ENCODE data around the gene MPRIP. TPM values are rescaled to one million over a fixed set of nuclear protein-coding genes. Genes with fewer than 3 reads are reported as not detected.

The MPRIP gene
- polyA plus RNA-seq, 1 of the 3 experiments (the other 2 are of a cell fraction), result 64.4 TPM

- TF ChIP-seq, protein P1, sequence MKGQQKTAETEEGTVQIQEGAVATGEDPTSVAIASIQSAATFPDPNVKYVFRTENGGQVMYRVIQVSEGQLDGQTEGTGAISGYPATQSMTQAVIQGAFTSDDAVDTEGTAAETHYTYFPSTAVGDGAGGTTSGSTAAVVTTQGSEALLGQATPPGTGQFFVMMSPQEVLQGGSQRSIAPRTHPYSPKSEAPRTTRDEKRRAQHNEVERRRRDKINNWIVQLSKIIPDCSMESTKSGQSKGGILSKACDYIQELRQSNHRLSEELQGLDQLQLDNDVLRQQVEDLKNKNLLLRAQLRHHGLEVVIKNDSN (IDR thresholded peaks at IDR 0.05; ENCODE audit: borderline replicate concordance, low read depth), result no peak
- TF ChIP-seq SIN3A (IDR thresholded peaks at IDR 0.05; ENCODE audit: borderline replicate concordance, low read depth, low read length) (no peak), TEAD4 (IDR thresholded peaks at IDR 0.05; ENCODE audit: borderline replicate concordance, insufficient read depth) (no peak), GABPA (IDR thresholded peaks at IDR 0.05; ENCODE audit: low read depth) (no peak), EP300 (IDR thresholded peaks at IDR 0.05; ENCODE audit: borderline replicate concordance in 1 of 2, low read depth in 1 of 2, low read length in 1 of 2) (no peak), NRF1 (IDR thresholded peaks at IDR 0.05; ENCODE audit: low read depth, low read length) (no peak)
Measured at GRCh38 chr17:17089796-17090641, 47.8 kb downstream of the MPRIP start (continued).

- Histone ChIP-seq H3K9ac (no peak overlapping the region), H4K20me1 (ENCODE audit: insufficient read depth) (peaks cover 95% of the 10 kb centered on the region), H3K4me2 (no peak overlapping the region), H3K4me3 (ENCODE audit: low read depth in 2 of 2, low read length in 1 of 2) (no peak overlapping the region), H3F3A (replicated peaks; ENCODE audit: insufficient read depth) (peaks cover 4% of the 10 kb centered on the region), H2AFZ (ENCODE audit: low read depth) (no peak overlapping the region), H3K27ac (ENCODE audit: low read depth in 2 of 2, low read length in 1 of 2) (no peak overlapping the region), H3K4me1 (ENCODE audit: control insufficient read depth in 1 of 2, insufficient read depth in 2 of 2, low read depth in 1 of 2, low read length in 1 of 2) (peaks cover 0 to 3% of the 10 kb centered on the region in 2 experiments; a peak in 1 of 4 replicates), H3K36me3 (replicated peaks in 1 of 2; ENCODE audit: control insufficient read depth in 1 of 2, insufficient read depth in 2 of 2, low read length in 1 of 2) (peaks cover 5 to 21% of the 10 kb centered on the region in 2 experiments), H3K9me2 (no peaks in the 10 kb centered on the region), H3K27me3 (ENCODE audit: insufficient read depth) (no peaks in the 10 kb centered on the region), H3K9me3 (no peaks in the 10 kb centered on the region), H3K79me2 (ENCODE audit: insufficient read depth) (peaks cover 95% of the 10 kb centered on the region)
- 88% methylated on average over 11 of the region's 11 CpGs for WGBS (ENCODE audit: low lambda C conversion rate)
- DNase-seq, result no peak
- POLR2A ChIA-PET, result no interaction called here
- TF ChIP-seq MEF2A (IDR thresholded peaks at IDR 0.05; ENCODE audit: borderline replicate concordance, low read depth) (no peak), GATA2 (CRISPR knock-in tag; IDR thresholded peaks at IDR 0.05) (no peak), SIN3A (IDR thresholded peaks at IDR 0.05; ENCODE audit: borderline replicate concordance, low read depth, low read length) (no peak), GABPA (IDR thresholded peaks at IDR 0.05; ENCODE audit: low read depth) (no peak), SMC3 (IDR thresholded peaks at IDR 0.05; ENCODE audit: low read depth, low read length) (no peak), RAD21 (IDR thresholded peaks at IDR 0.05; ENCODE audit: low read length) (no peak), RXRA (IDR thresholded peaks at IDR 0.05; ENCODE audit: borderline replicate concordance, low read depth) (no peak), USF2 (IDR thresholded peaks at IDR 0.05; ENCODE audit: borderline replicate concordance, low read depth, low read length) (no peak), NFIC (IDR thresholded peaks at IDR 0.05; ENCODE audit: borderline replicate concordance) (no peak)
- CTCF ChIA-PET, result interaction anchor here (0.6 to 1.5 kb wide), 2 partner anchors 10 to 186 kb away, joined by 3 read pairs; no protein-coding TSS in a partner anchor
Measured at GRCh38 chr17:17090642-17091103, 48.4 kb downstream of the MPRIP start.
